GM19372 (cell line): Measurements from ENCODE around the gene CPNE8.
A peak's percentile ranks its signal among the peaks of the same experiment; 100 is the strongest.

Source experiments
- ATAC-seq: cut with Tn5 transposase; IDR thresholded peaks from one replicate; pipeline ENCODE4 v1.9.1; 2021; ENCODE audit warnings: mild to moderate bottlenecking, low read depth, moderate library complexity; ENCODE audit not compliant: unreplicated experiment

The CPNE8 gene

GRCh38 chr12:38838056-38838850, 67.1 kb downstream of the CPNE8 start:
- no peak for ATAC-seq

GRCh38 chr12:38831715-38832114, 73.7 kb downstream of the CPNE8 start:
- no peak for ATAC-seq

GRCh38 chr12:38825006-38825405, 80.4 kb downstream of the CPNE8 start:
- ATAC-seq = no peak

- ATAC-seq = no peak
These were observed 81.7 kb downstream of the CPNE8 start for GRCh38 chr12:38823738-38824137.

GRCh38 chr12:38823314-38823713, 82.1 kb downstream of the CPNE8 start:
- no peak for ATAC-seq

GRCh38 chr12:38817942-38818341, 87.4 kb downstream of the CPNE8 start:
- no peak for ATAC-seq

GRCh38 chr12:38813923-38814322, 91.5 kb downstream of the CPNE8 start:
- ATAC-seq = no peak

GRCh38 chr12:38811814-38812356, 93.5 kb downstream of the CPNE8 start:
- ATAC-seq = no peak

- ATAC-seq = no peak
These were observed 95.6 kb downstream of the CPNE8 start for GRCh38 chr12:38809832-38810231.

- no peak for ATAC-seq
These were observed 117.3 kb downstream of the CPNE8 start for GRCh38 chr12:38788106-38788505.

GRCh38 chr12:38785381-38785780, 120.0 kb downstream of the CPNE8 start:
- no peak for ATAC-seq

GRCh38 chr12:38783304-38783703, 122.1 kb downstream of the CPNE8 start:
- no peak for ATAC-seq

- ATAC-seq = no peak
These were observed 123.0 kb downstream of the CPNE8 start for GRCh38 chr12:38782359-38782758.

GRCh38 chr12:38776647-38777046, 128.7 kb downstream of the CPNE8 start:
- no peak for ATAC-seq

GRCh38 chr12:38775457-38775856, 129.9 kb downstream of the CPNE8 start:
- peak; percentile 95 for ATAC-seq

- ATAC-seq = no peak
These were observed 133.0 kb downstream of the CPNE8 start for GRCh38 chr12:38772437-38772836.

GRCh38 chr12:38771871-38772270, 133.5 kb downstream of the CPNE8 start:
- ATAC-seq = peak; percentile 65

GRCh38 chr12:38761636-38762342, 143.6 kb downstream of the CPNE8 start:
- no peak for ATAC-seq

GRCh38 chr12:38761111-38761510, 144.3 kb downstream of the CPNE8 start:
- no peak for ATAC-seq

GRCh38 chr12:38759621-38760020, 145.8 kb downstream of the CPNE8 start:
- ATAC-seq = no peak

GRCh38 chr12:38746744-38747143, 158.6 kb downstream of the CPNE8 start:
- ATAC-seq = no peak

GRCh38 chr12:38745601-38746000, 159.8 kb downstream of the CPNE8 start:
- no peak for ATAC-seq
